ENCODE measurements around the gene TNFAIP3.
A peak's percentile ranks its signal among the peaks of the same experiment; 100 is the strongest.
"Not testable (repeated sequence)": the region's sequence is repeated elsewhere in the genome, so short reads cannot be mapped to it uniquely, and the experiment has no call there.

TNFAIP3 gene

GRCh38 chr6:137866914-137867684, at the start of gene TNFAIP3:
Gene TNFAIP3, plus strand, starts transcription at chr6:137867259. Its CDS starts 3,969 bp downstream, at chr6:137871228.
- DNase-seq = peak; percentile 96

- no peak for DNase-seq
Measured at GRCh38 chr6:137818440-137818839, 48.6 kb upstream of the TNFAIP3 start.

GRCh38 chr6:137819740-137820139, 47.3 kb upstream of the TNFAIP3 start:
- DNase-seq = no peak

GRCh38 chr6:137820425-137820824, 46.6 kb upstream of the TNFAIP3 start:
- DNase-seq = no peak

GRCh38 chr6:137820952-137821351, 46.1 kb upstream of the TNFAIP3 start:
- DNase-seq = no peak

- DNase-seq = no peak
Measured at GRCh38 chr6:137821491-137821890, 45.6 kb upstream of the TNFAIP3 start.

GRCh38 chr6:137823826-137824555, 43.1 kb upstream of the TNFAIP3 start:
- DNase-seq = peak; percentile 44

- no peak for DNase-seq
Measured at GRCh38 chr6:137824556-137824879, 42.5 kb upstream of the TNFAIP3 start.

- DNase-seq = no peak
Measured at GRCh38 chr6:137824896-137825295, 42.2 kb upstream of the TNFAIP3 start.

GRCh38 chr6:137827411-137827940, 39.6 kb upstream of the TNFAIP3 start:
- DNase-seq = no peak

GRCh38 chr6:137827977-137828810, 38.9 kb upstream of the TNFAIP3 start:
- DNase-seq = peak; percentile 28

- no peak for DNase-seq
Measured at GRCh38 chr6:137829641-137830083, 37.4 kb upstream of the TNFAIP3 start.

GRCh38 chr6:137830511-137830911, 36.5 kb upstream of the TNFAIP3 start:
- no peak for DNase-seq

GRCh38 chr6:137832110-137832509, 34.9 kb upstream of the TNFAIP3 start:
- DNase-seq = no peak

- no peak for DNase-seq
Measured at GRCh38 chr6:137834508-137834907, 32.6 kb upstream of the TNFAIP3 start.

GRCh38 chr6:137836788-137837187, 30.3 kb upstream of the TNFAIP3 start:
- DNase-seq = no peak

GRCh38 chr6:137838090-137838489, 29.0 kb upstream of the TNFAIP3 start:
- not testable (repeated sequence) for DNase-seq

- not testable (repeated sequence) for DNase-seq
Measured at GRCh38 chr6:137838597-137838996, 28.5 kb upstream of the TNFAIP3 start.

GRCh38 chr6:137839076-137839475, 28.0 kb upstream of the TNFAIP3 start:
- DNase-seq = no peak

GRCh38 chr6:137840252-137840651, 26.8 kb upstream of the TNFAIP3 start:
- no peak for DNase-seq

- DNase-seq = no peak
Measured at GRCh38 chr6:137843211-137843610, 23.8 kb upstream of the TNFAIP3 start.

GRCh38 chr6:137844327-137844726, 22.7 kb upstream of the TNFAIP3 start:
- not testable (repeated sequence) for DNase-seq

GRCh38 chr6:137844773-137845172, 22.3 kb upstream of the TNFAIP3 start:
- not testable (repeated sequence) for DNase-seq

Data from stimulated activated CD4-positive, alpha-beta T cell treated with anti-CD3 and anti-CD28 coated beads, Interleukin-4, amount 100 ng/mL, for 1 hour (primary cell).